Measurements from ENCODE around the gene NECAB2. TPM values are rescaled to one million over a fixed set of nuclear protein-coding genes. Genes with fewer than 3 reads are reported as not detected.

The NECAB2 gene
- total RNA-seq, 2 donors from 2014 or later = 0.58 TPM; not detected in 1

- Mint-ChIP-seq H3K9me3 (no peaks in the 10 kb centered on the region), H3K36me3 (ENCODE audit: insufficient read depth in 2 of 2) (no peaks in the 10 kb centered on the region), H3K4me1 (ENCODE audit: low read depth) (no peaks in the 10 kb centered on the region), H3K4me3 (no peak overlapping the region), H3K27ac (no peak overlapping the region), H3K27me3 (ENCODE audit: low read depth) (peaks cover 18% of the 10 kb centered on the region)
- ATAC-seq (replicated peaks in 1 of 2) (no peak), DNase-seq (no peak)
These were observed 73.1 kb downstream of the NECAB2 start for GRCh38 chr16:84040823-84041820.

GRCh38 chr16:84041881-84042280, 73.8 kb downstream of the NECAB2 start:
- ATAC-seq (replicated peaks in 1 of 2) = no peak
- Mint-ChIP-seq H3K4me3 (no peak overlapping the region), H3K27ac (no peak overlapping the region), H3K36me3 (ENCODE audit: insufficient read depth in 2 of 2) (no peaks in the 10 kb centered on the region), H3K27me3 (ENCODE audit: low read depth) (peaks cover 18% of the 10 kb centered on the region), H3K4me1 (ENCODE audit: low read depth) (no peaks in the 10 kb centered on the region), H3K9me3 (no peaks in the 10 kb centered on the region)
- no peak for DNase-seq

DNA sequence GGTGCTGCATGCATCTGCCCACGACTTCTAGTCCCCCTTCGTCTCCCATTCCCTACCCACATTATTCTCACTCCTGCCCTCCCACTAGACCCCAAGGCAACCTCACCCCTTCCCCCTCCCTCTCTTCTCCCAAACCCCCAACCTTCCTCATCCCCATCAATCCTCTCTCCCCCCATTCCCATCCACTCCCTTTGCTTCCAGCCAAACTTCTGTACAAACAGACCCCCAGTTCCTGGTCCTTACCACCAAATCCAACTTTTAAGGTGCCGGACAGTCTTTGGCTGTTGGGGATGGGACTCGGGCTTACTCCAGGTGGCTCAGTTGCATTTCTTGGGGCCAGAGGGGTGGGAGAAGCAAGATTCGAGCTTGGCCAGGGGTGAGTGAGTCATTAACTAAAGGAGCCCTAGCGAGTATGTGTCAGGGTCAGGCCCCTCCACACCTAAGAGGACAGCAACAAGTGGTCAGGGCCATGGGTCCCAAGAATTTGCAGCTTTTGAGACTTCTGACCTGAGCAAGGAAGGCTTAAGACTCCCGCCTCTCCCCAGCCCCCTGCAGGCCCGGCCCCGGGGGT, 74.3 kb downstream of the NECAB2 start, which contains the start of gene SLC38A8:
TSS of gene SLC38A8 (minus strand) at position 488 of the 571 bp plus-strand sequence. CDS start 638 bp downstream, outside the sequence.
- Mint-ChIP-seq H3K36me3 (ENCODE audit: insufficient read depth in 2 of 2) (no peaks in the 10 kb centered on the region), H3K27ac (no peak within 1 kb of the TSS), H3K9me3 (no peaks in the 10 kb centered on the region), H3K27me3 (ENCODE audit: low read depth) (peaks cover 18% of the 10 kb centered on the region), H3K4me1 (ENCODE audit: low read depth) (no peaks in the 10 kb centered on the region), H3K4me3 (no peak within 1 kb of the TSS)
- ATAC-seq (replicated peaks in 1 of 2) (no peak), DNase-seq (no peak)

DNA sequence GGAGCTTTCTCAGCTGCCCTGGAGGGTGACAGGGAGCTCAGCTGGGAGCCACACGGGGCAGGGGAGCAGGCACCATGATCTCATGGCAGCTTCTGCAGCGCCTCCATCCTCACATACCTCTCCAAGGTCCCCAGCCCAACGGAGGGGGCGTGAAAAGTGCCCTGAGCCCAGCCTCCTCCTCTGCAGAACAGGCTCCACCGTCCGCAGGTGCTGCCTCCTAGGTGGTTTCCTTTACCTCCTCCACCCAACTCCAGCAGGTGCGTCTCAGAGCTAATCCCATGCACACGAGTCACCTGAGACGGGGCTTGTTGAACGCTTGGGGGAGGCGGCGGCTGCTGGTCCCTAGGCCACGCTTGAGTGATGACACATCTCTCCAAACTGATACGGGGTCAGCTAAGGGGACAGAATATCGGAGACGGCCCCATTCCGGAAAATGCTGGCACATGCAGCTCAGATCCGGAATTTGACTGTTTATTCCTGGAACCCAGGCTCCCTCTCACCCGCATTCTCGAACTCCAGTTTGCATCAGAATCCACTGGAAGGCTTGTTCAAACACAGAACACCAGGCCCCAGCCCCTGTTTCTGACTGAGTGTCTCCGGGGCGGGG, 74.9 kb downstream of the NECAB2 start:
- Mint-ChIP-seq H3K4me1 (ENCODE audit: low read depth) (no peaks in the 10 kb centered on the region), H3K36me3 (ENCODE audit: insufficient read depth in 2 of 2) (no peaks in the 10 kb centered on the region), H3K27me3 (ENCODE audit: low read depth) (peaks cover 18% of the 10 kb centered on the region), H3K9me3 (no peaks in the 10 kb centered on the region), H3K4me3 (no peak overlapping the region), H3K27ac (no peak overlapping the region)
- no peak for DNase-seq
- ATAC-seq (replicated peaks in 1 of 2) = no peak

DNA sequence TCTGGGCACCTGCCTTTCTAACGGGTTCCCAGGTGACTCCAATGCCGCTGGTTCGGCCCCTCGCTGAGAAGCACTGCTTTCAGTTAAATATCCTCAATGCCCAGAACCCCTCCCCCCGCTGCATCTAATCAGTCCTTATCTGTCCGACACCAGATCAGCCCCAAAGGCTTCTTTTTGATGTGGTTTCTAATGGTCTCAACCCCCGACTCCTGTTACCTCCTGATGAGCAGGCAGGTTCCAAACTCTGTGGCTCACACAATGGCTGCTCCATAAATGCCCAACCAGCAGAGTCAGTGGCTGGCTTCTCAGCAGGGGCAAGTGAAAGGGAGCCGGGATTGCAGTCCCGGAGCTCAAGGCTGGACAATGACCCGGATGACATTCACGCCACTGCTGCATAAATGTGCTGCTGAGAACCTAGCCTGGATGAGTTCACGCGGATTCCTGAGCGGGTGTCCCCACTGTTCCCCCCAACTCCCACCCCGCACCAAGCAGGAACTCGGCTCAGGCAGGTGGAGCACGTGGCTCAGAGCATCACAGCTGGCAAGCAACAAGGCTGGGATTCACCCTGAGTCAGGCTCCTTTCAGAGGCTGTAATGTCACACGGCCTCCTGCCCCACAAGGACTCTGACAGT, 75.6 kb downstream of the NECAB2 start:
- H3K4me3 Mint-ChIP-seq = no peak overlapping the region
- H3K27me3 Mint-ChIP-seq (ENCODE audit: low read depth) = peaks cover 18% of the 10 kb centered on the region
- no peaks in the 10 kb centered on the region for H3K9me3 Mint-ChIP-seq
- no peak overlapping the region for H3K27ac Mint-ChIP-seq
- ATAC-seq (replicated peaks in 1 of 2) (peak; percentile 50 to 62), DNase-seq (no peak)
- no peaks in the 10 kb centered on the region for H3K36me3 Mint-ChIP-seq (ENCODE audit: insufficient read depth in 2 of 2)
- H3K4me1 Mint-ChIP-seq (ENCODE audit: low read depth) = no peaks in the 10 kb centered on the region

DNA sequence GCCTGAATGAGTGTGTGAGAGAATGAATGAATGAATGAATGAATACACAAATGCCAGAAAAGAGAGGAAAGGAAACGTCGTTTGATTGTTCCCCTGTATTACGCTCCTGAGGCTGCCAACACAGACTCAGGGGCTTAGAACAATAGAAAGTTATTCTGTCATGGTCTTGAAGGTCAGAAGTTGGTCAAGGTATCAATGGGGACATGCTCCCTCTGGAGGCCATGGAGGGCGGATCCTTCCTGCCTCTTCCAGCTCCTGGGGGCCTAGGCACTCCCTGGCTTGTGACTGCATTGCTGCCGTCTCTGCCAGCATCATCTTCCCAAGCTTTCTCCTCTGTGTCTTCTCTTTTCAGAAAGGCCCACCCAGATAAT, 76.1 kb downstream of the NECAB2 start:
- no peaks in the 10 kb centered on the region for H3K36me3 Mint-ChIP-seq (ENCODE audit: insufficient read depth in 2 of 2)
- no peaks in the 10 kb centered on the region for H3K9me3 Mint-ChIP-seq
- ATAC-seq (replicated peaks in 1 of 2) (peak; percentile 9 to 26), DNase-seq (no peak)
- peaks cover 18% of the 10 kb centered on the region for H3K27me3 Mint-ChIP-seq (ENCODE audit: low read depth)
- no peak overlapping the region for H3K27ac Mint-ChIP-seq
- H3K4me3 Mint-ChIP-seq = no peak overlapping the region
- no peaks in the 10 kb centered on the region for H3K4me1 Mint-ChIP-seq (ENCODE audit: low read depth)

GRCh38 chr16:84045001-84045817, 77.2 kb downstream of the NECAB2 start:
- ATAC-seq (replicated peaks in 1 of 2) (peak in 1 of 2 donors; percentile 17), DNase-seq (no peak)
- Mint-ChIP-seq H3K9me3 (no peaks in the 10 kb centered on the region), H3K27me3 (ENCODE audit: low read depth) (peaks cover 18% of the 10 kb centered on the region), H3K27ac (no peak overlapping the region), H3K4me3 (no peak overlapping the region), H3K36me3 (ENCODE audit: insufficient read depth in 2 of 2) (no peaks in the 10 kb centered on the region), H3K4me1 (ENCODE audit: low read depth) (no peaks in the 10 kb centered on the region)

GRCh38 chr16:84045818-84046470, 77.9 kb downstream of the NECAB2 start:
- DNase-seq (no peak), ATAC-seq (replicated peaks in 1 of 2) (no peak)
- no peaks in the 10 kb centered on the region for H3K9me3 Mint-ChIP-seq
- no peaks in the 10 kb centered on the region for H3K4me1 Mint-ChIP-seq (ENCODE audit: low read depth)
- no peaks in the 10 kb centered on the region for H3K36me3 Mint-ChIP-seq (ENCODE audit: insufficient read depth in 2 of 2)
- H3K27ac Mint-ChIP-seq = no peak overlapping the region
- peaks cover 18% of the 10 kb centered on the region for H3K27me3 Mint-ChIP-seq (ENCODE audit: low read depth)
- no peak overlapping the region for H3K4me3 Mint-ChIP-seq

DNA sequence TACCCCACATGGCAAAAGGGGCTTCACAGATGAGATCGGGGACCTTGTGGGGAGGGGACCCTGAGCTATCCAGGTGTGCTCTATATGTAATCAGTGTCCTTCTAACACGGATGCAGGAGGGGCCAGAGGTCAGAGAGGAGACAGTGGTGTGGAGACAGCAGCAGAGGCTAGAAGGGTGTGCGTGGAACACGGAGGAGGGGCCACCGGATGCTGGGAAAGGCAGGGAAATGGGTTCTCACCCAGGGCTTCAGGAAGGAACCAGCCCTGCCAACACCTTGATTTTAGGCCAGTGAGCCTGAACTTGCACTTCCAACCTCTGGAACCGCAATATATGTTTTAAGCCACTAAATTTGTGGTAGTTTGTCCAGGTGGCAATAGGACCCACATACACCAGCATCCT, 79.2 kb downstream of the NECAB2 start:
- no peaks in the 10 kb centered on the region for H3K36me3 Mint-ChIP-seq (ENCODE audit: insufficient read depth in 2 of 2)
- ATAC-seq (replicated peaks in 1 of 2) = no peak
- no peak for DNase-seq
- H3K4me3 Mint-ChIP-seq = no peak overlapping the region
- H3K27me3 Mint-ChIP-seq (ENCODE audit: low read depth) = peaks cover 18% of the 10 kb centered on the region
- H3K9me3 Mint-ChIP-seq = no peaks in the 10 kb centered on the region
- no peaks in the 10 kb centered on the region for H3K4me1 Mint-ChIP-seq (ENCODE audit: low read depth)
- no peak overlapping the region for H3K27ac Mint-ChIP-seq

DNA sequence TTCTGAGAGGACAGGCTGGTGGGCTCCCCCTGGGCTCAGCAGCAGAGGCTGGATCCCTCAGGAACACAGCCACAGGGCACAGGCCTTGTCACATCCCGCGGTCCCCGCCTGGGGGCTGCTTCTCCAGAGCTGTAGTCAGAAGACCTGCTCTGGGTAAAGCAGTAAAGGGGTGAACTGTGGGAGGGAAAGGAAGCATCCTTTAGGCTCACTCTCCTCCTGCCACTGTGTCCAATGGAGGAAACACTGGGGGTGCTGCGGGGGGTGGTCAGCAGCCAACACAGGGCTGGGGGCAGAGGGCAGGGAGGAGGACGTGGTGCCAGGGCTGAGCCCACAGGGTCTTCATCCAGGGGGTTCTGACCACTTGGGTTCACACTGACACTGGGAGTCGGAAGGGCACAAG, 79.6 kb downstream of the NECAB2 start:
- Mint-ChIP-seq H3K27me3 (ENCODE audit: low read depth) (peaks cover 18% of the 10 kb centered on the region), H3K4me3 (no peak overlapping the region), H3K36me3 (ENCODE audit: insufficient read depth in 2 of 2) (no peaks in the 10 kb centered on the region), H3K4me1 (ENCODE audit: low read depth) (no peaks in the 10 kb centered on the region), H3K27ac (no peak overlapping the region), H3K9me3 (no peaks in the 10 kb centered on the region)
- DNase-seq = no peak
- ATAC-seq (replicated peaks in 1 of 2) = no peak

GRCh38 chr16:84048270-84048669, 80.2 kb downstream of the NECAB2 start:
- Mint-ChIP-seq H3K27ac (no peak overlapping the region), H3K27me3 (ENCODE audit: low read depth) (peaks cover 14% of the 10 kb centered on the region), H3K9me3 (no peaks in the 10 kb centered on the region), H3K36me3 (ENCODE audit: insufficient read depth in 2 of 2) (no peaks in the 10 kb centered on the region), H3K4me1 (ENCODE audit: low read depth) (no peaks in the 10 kb centered on the region), H3K4me3 (no peak overlapping the region)
- ATAC-seq (replicated peaks in 1 of 2) (no peak), DNase-seq (no peak)

DNA sequence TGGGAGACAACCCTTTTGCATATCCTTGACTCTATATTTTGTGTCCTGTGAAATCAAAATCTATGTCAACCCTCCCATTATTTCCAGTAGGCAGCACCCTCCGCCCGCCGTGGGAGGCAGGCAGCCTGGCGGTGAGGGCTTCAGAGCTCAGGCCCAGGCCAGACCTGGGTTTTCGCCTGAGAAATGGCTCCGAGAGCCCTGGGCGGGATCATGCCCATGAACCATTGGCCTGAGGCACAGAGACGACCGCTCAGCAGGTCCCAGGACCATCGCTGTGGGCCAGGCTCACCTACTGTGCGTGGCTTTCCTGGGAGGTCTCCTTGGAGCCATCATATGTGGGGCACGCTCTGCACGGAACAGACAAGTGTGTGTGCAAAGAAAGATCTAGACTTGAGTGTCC, 80.8 kb downstream of the NECAB2 start:
- H3K27ac Mint-ChIP-seq = no peak overlapping the region
- no peak for ATAC-seq (replicated peaks in 1 of 2)
- no peaks in the 10 kb centered on the region for H3K4me1 Mint-ChIP-seq (ENCODE audit: low read depth)
- H3K4me3 Mint-ChIP-seq = no peak overlapping the region
- no peaks in the 10 kb centered on the region for H3K9me3 Mint-ChIP-seq
- no peak for DNase-seq
- no peaks in the 10 kb centered on the region for H3K36me3 Mint-ChIP-seq (ENCODE audit: insufficient read depth in 2 of 2)
- peaks cover 8% of the 10 kb centered on the region for H3K27me3 Mint-ChIP-seq (ENCODE audit: low read depth)
